Ascending aorta (tissue), 2 donors: ENCODE measurements around the gene IFNAR1. TPM values are rescaled to one million over a fixed set of nuclear protein-coding genes. Genes with fewer than 3 reads are reported as not detected.
A peak's percentile ranks its signal among the peaks of the same experiment; 100 is the strongest.

Experiments used
- DNase-seq, 2 donors: peaks; one replicate each; pipeline ENCODE4 v3.0.0-alpha.2; 2019; ENCODE audit warnings: low spot score in 2 of 2
- H3K27ac ChIP-seq, 2 donors: fragments of 200-600 bp; sonication (generic); one replicate each; pipeline ENCODE4 v1.5.1; 2016 to 2017; ENCODE audit warnings: mild to moderate bottlenecking in 1 of 2
- H3K27me3 ChIP-seq: fragments of 200-600 bp; sonication (generic); one replicate; pipeline ENCODE4 v1.5.1; 2017
- H3K36me3 ChIP-seq, 2 donors: fragments of 200-600 bp; sonication (generic); one replicate each; pipeline ENCODE4 v1.5.1; 2016
- H3K4me1 ChIP-seq, 2 donors: fragments of 200-600 bp; sonication (generic); one replicate each; pipeline ENCODE4 v1.5.1; 2016 to 2017; ENCODE audit warnings: mild to moderate bottlenecking in 1 of 2
- H3K4me3 ChIP-seq, 2 donors: fragments of 200-600 bp; sonication (generic); one replicate each; pipeline ENCODE4 v1.5.1; 2016 to 2017; ENCODE audit warnings: mild to moderate bottlenecking in 1 of 2
- H3K9me3 ChIP-seq, 2 donors: fragments of 200-600 bp; sonication (generic); one replicate each; pipeline ENCODE4 v1.5.1; 2016
- intact Hi-C: fragments of 100-400 bp; cut with DNase I; formaldehyde crosslinking; loops from one replicate; pipeline ENCODE4 v1.15.1; 2023
- total RNA-seq: library from RNA; depleted of rRNA; stranded (reverse); fragments of >200 nt; gene quantifications from one replicate; pipeline ENCODE4 v1.1.0, GENCODE V29; 2016
- TF ChIP-seq, protein P1 (sequence below), 3 experiments: fragments of 200-600 bp in 2 of 3; fragments of 450-650 bp in 1 of 3; sonication (generic) in 2 of 3; IDR thresholded peaks; one replicate each; pipeline ENCODE4 v1.5.1; 2016 to 2019; ENCODE audit warnings: antibody characterized with exemption in 3 of 3, mild to moderate bottlenecking in 1 of 3, moderate library complexity in 1 of 3

IFNAR1 gene
- total RNA-seq, 1 donor from 2014 or later, result 25.9 TPM

DNA sequence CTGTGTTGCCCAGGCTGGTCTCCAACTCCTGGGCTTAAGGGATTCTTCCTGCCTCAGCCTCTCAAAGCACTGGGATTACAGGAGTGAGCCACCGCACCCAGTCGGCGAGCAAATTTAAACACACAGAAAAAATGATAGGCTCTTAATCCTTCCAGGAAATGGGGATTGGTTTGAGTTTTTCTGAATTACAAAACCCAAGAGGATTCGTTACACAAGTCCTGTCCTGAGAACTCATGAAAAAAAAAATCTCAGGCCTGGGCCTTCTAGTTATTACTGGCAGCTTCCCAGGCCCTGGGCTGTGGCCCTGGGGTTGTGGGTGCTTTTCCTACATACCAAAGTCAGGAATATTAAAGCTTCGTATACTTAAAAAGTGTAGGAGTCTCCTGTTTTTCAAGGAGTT lies 72.2 kb downstream of the IFNAR1 start:
- TF ChIP-seq, protein P1, sequence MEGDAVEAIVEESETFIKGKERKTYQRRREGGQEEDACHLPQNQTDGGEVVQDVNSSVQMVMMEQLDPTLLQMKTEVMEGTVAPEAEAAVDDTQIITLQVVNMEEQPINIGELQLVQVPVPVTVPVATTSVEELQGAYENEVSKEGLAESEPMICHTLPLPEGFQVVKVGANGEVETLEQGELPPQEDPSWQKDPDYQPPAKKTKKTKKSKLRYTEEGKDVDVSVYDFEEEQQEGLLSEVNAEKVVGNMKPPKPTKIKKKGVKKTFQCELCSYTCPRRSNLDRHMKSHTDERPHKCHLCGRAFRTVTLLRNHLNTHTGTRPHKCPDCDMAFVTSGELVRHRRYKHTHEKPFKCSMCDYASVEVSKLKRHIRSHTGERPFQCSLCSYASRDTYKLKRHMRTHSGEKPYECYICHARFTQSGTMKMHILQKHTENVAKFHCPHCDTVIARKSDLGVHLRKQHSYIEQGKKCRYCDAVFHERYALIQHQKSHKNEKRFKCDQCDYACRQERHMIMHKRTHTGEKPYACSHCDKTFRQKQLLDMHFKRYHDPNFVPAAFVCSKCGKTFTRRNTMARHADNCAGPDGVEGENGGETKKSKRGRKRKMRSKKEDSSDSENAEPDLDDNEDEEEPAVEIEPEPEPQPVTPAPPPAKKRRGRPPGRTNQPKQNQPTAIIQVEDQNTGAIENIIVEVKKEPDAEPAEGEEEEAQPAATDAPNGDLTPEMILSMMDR (IDR thresholded peaks at IDR 0.05), result no peak
- intact Hi-C loops, result no loop called here
- no peak for DNase-seq
- H3K27ac ChIP-seq, result peak overlapping the region; percentile 65 to 71
- H3K4me3 ChIP-seq, result no peak overlapping the region
- no peaks in the 10 kb centered on the region for H3K36me3 ChIP-seq
- H3K9me3 ChIP-seq, result no peaks in the 10 kb centered on the region
- peaks cover 10 to 18% of the 10 kb centered on the region in 2 donors for H3K4me1 ChIP-seq
- H3K27me3 ChIP-seq, result no peaks in the 10 kb centered on the region

DNA sequence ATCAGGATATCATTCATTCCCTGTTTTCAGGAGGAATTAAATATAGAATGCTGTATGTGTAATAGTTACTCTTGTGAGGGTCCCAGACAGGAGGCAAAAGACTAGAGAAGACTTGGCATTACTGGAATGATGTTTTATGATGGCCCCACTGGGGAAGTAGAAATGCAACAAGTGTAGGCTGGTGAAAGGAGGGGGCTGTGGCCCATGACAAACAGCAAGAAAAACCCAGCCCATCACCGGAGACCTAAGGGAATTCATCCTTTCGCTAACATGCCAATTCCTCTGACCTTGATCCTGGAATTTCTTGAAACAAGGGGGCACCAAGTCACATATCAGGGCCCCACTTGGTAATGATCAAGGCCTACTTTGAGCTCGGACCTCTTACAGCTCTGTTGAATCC lies 72.9 kb downstream of the IFNAR1 start:
- Histone ChIP-seq H3K4me1 (peaks cover 10 to 24% of the 10 kb centered on the region in 2 donors), H3K27ac (peak overlapping the region; percentile 65 to 71)

DNA sequence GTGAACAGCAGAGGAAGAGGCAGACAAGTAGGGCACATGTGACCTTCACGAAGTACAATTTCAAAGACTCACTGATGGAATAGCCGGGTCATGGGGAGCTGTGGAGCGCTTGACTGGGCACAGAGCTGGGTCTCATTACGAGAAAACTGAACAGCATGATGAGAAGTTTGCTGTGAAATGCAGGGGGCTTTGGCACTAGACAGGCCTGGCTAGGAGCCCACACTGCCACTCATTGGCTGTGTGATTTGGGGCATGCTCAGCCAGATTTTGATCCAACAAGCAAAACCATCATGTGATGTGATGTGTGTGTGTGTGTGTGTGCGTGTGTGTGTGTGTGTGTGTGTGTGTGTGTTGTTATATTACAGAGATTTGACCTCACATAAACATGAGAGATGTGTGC lies 73.6 kb downstream of the IFNAR1 start:
- no peak overlapping the region for H3K4me3 ChIP-seq
- H3K9me3 ChIP-seq, result no peaks in the 10 kb centered on the region
- H3K27me3 ChIP-seq, result no peaks in the 10 kb centered on the region
- H3K36me3 ChIP-seq, result no peaks in the 10 kb centered on the region
- no peak overlapping the region for H3K27ac ChIP-seq
- TF ChIP-seq, protein P1 (IDR thresholded peaks at IDR 0.05), result no peak
- H3K4me1 ChIP-seq, result peaks cover 10 to 24% of the 10 kb centered on the region in 2 donors
- intact Hi-C loops, result no loop called here
- no peak for DNase-seq

More for the DNA sequence above, 72.9 kb downstream of the IFNAR1 start:
- Histone ChIP-seq H3K4me3 (no peak overlapping the region), H3K9me3 (no peaks in the 10 kb centered on the region), H3K27me3 (no peaks in the 10 kb centered on the region), H3K36me3 (no peaks in the 10 kb centered on the region)
- TF ChIP-seq, protein P1 (IDR thresholded peaks at IDR 0.05), result no peak
- intact Hi-C loops, result no loop called here
- DNase-seq, result no peak

DNA sequence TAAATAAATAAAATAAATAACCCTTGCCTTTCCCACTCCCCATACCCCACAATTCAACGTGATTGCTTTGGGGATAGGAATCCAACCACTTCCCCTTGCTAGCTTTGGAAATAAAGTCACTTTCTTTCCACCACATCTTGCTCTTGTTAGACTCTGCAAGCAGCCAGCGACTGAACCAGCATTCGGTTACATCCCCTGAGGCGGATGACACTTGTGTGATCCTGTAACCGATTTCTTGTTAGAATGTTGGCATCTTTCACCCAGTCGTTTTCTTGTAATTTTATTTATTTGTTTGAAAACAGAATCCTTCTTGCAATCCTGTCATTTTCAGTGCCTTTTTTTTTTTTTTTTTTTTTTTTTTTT lies 76.8 kb downstream of the IFNAR1 start:
- intact Hi-C loops, result no loop called here
- H3K27me3 ChIP-seq, result no peaks in the 10 kb centered on the region
- no peak for DNase-seq
- TF ChIP-seq, protein P1 (IDR thresholded peaks at IDR 0.05), result no peak
- H3K36me3 ChIP-seq, result no peaks in the 10 kb centered on the region
- no peak overlapping the region for H3K4me3 ChIP-seq
- H3K9me3 ChIP-seq, result no peaks in the 10 kb centered on the region
- H3K4me1 ChIP-seq, result peaks cover 2 to 26% of the 10 kb centered on the region in 2 donors
- H3K27ac ChIP-seq, result peak overlapping the region in 1 of 2 donors; percentile 99

DNA sequence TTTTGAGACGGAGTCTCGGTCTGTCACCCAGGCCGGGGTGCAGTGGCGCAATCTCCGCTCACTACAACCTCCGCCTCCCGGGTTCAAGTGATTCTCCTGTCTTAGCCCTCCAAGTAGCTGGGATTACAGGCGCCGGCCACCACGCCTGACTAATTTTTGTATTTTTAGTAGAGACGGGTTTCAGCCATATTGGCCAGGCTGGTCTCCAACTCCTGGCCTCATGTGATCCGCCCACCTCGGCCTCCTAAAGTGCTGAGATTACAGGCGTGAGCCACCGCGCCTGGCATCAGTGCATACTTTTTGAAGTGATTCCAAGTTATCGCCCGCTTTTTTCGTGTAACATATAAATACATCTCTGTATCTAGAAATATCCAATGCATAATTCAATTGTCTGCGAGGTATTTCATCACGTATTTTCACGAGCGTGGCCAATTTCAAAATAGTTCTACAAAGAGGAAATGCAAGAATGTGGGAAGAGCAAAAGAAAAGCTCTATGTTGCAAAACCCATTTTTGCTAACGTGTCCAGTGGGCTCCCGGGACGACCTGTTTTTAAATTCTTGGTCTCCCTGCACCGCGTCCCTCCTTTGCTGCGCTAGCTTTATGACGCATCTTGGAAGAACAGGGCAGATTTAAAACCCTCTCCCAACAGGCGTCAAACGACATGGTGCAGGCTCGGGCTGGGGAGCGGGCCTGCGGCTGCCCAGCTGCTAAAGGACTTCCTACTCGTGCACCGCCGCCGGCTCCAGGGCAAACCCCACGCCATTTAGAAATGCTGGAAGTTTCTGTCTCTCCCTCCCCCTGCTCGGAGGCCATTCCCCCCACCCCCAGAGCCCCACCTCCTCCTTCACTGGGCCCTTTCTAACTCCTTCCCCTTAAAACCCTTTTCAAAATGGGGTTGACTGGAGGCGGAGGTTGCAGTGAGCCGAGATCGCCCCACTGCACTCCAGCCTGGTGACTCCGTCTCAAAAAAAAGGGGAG lies 77.5 kb downstream of the IFNAR1 start:
- Histone ChIP-seq H3K9me3 (no peaks in the 10 kb centered on the region), H3K4me1 (peaks cover 0 to 20% of the 10 kb centered on the region in 2 donors), H3K4me3 (peak overlapping the region; percentile 89 to 97), H3K27me3 (no peaks in the 10 kb centered on the region), H3K36me3 (no peaks in the 10 kb centered on the region), H3K27ac (peak overlapping the region; percentile 97 to 99)
- peak; percentile 43 to 86 for DNase-seq
- TF ChIP-seq, protein P1 (IDR thresholded peaks at IDR 0.05), result no peak
- intact Hi-C loops, result loop anchor here (1.0 to 2.0 kb wide), 3 partner anchors 22 to 77 kb away; partner anchors contain the start of gene IFNAR1
